Measurements from ENCODE around the gene IER5.
"Not testable (repeated sequence)": the region's sequence is repeated elsewhere in the genome, so short reads cannot be mapped to it uniquely, and the experiment has no call there.

Gene IER5

GRCh38 chr1:181113059-181113641, 24.6 kb downstream of the IER5 start:
- no peak for DNase-seq (ENCODE audit: low read depth in 2 of 3, low spot score in 1 of 3)

GRCh38 chr1:181114574-181115367, 26.3 kb downstream of the IER5 start:
- DNase-seq (ENCODE audit: low read depth in 2 of 3, low spot score in 1 of 3) = no peak

GRCh38 chr1:181115368-181115684, 26.8 kb downstream of the IER5 start:
- no peak for DNase-seq (ENCODE audit: low read depth in 2 of 3, low spot score in 1 of 3)

- DNase-seq (ENCODE audit: low read depth in 2 of 3, low spot score in 1 of 3) = not testable (repeated sequence)
Measured at GRCh38 chr1:181115971-181116370, 27.5 kb downstream of the IER5 start.

GRCh38 chr1:181116819-181117390, 28.4 kb downstream of the IER5 start:
- no peak for DNase-seq (ENCODE audit: low read depth in 2 of 3, low spot score in 1 of 3)

GRCh38 chr1:181117648-181118449, 29.3 kb downstream of the IER5 start:
- no peak for DNase-seq (ENCODE audit: low read depth in 2 of 3, low spot score in 1 of 3)

- DNase-seq (ENCODE audit: low read depth in 2 of 3, low spot score in 1 of 3) = no peak
Measured at GRCh38 chr1:181119093-181119989, 30.8 kb downstream of the IER5 start.

GRCh38 chr1:181120924-181121323, 32.4 kb downstream of the IER5 start:
- no peak for DNase-seq (ENCODE audit: low read depth in 2 of 3, low spot score in 1 of 3)

- DNase-seq (ENCODE audit: low read depth in 2 of 3, low spot score in 1 of 3) = no peak
Measured at GRCh38 chr1:181121498-181121897, 33.0 kb downstream of the IER5 start.

- no peak for DNase-seq (ENCODE audit: low read depth in 2 of 3, low spot score in 1 of 3)
Measured at GRCh38 chr1:181122222-181122621, 33.7 kb downstream of the IER5 start.

- DNase-seq (ENCODE audit: low read depth in 2 of 3, low spot score in 1 of 3) = no peak
Measured at GRCh38 chr1:181123173-181123572, 34.7 kb downstream of the IER5 start.

GRCh38 chr1:181124291-181124751, 35.8 kb downstream of the IER5 start:
- no peak for DNase-seq (ENCODE audit: low read depth in 2 of 3, low spot score in 1 of 3)

GRCh38 chr1:181126289-181126688, 37.8 kb downstream of the IER5 start:
- DNase-seq (ENCODE audit: low read depth in 2 of 3, low spot score in 1 of 3) = no peak

- DNase-seq (ENCODE audit: low read depth in 2 of 3, low spot score in 1 of 3) = no peak
Measured at GRCh38 chr1:181126871-181127587, 38.5 kb downstream of the IER5 start.

GRCh38 chr1:181127898-181128453, 39.5 kb downstream of the IER5 start:
- no peak for DNase-seq (ENCODE audit: low read depth in 2 of 3, low spot score in 1 of 3)

- no peak for DNase-seq (ENCODE audit: low read depth in 2 of 3, low spot score in 1 of 3)
Measured at GRCh38 chr1:181128592-181129497, 40.3 kb downstream of the IER5 start.

GRCh38 chr1:181129771-181130606, 41.5 kb downstream of the IER5 start:
- DNase-seq (ENCODE audit: low read depth in 2 of 3, low spot score in 1 of 3) = no peak

Measured in stimulated activated CD4-positive, alpha-beta T cell treated with anti-CD3 and anti-CD28 coated beads, Interleukin-12 subunit alpha, Interleukin-12 subunit beta, amount 100 ng/mL, for 48 hours (primary cell).